IMR-90 (cell line): ENCODE measurements around the gene SOX12. TPM values are rescaled to one million over a fixed set of nuclear protein-coding genes. Genes with fewer than 3 reads are reported as not detected.

Experiments
- ATAC-seq: fragments of 200-7000 bp; cut with Tn5 transposase; 2 replicates; pipeline ENCODE4 v1.9.1; 2020; ENCODE audit warnings: low read depth, mild to moderate bottlenecking, moderate library complexity
- BruUV-seq: library from RNA; stranded (reverse); fragments of 400-500 nt; replicated peaks from 2 replicates; lab custom pipeline; 2021; lab: Mats Ljungman, UMichigan
- CTCF ChIA-PET: fragments of 300-600 bp; formaldehyde crosslinking; extraction: SDS; loops from one replicate; lab custom pipeline; 2021; ENCODE audit warnings: antibody characterized with exemption; lab: Yijun Ruan, JAX
- POLR2A ChIA-PET: fragments of 300-600 bp; sonication (Branson Sonifier 250); formaldehyde crosslinking; loops from one replicate; lab custom pipeline; 2022; ENCODE audit warnings: antibody characterized with exemption; ENCODE audit not compliant: unreplicated experiment; lab: Charles Lee
- DNase-seq: peaks from one replicate; pipeline ENCODE4 v3.0.0; 2013
- H2AFZ ChIP-seq: replicated peaks from 2 replicates; pipeline ENCODE3; 2013; ENCODE audit warnings: low read length, mild to moderate bottlenecking; ENCODE audit not compliant: poor library complexity
- H2AK5ac ChIP-seq: 2 replicates; pipeline ENCODE4 v1.6.1; 2013; ENCODE audit warnings: low read depth, low read length, inconsistent platforms
- H2AK9ac ChIP-seq: replicated peaks from 2 replicates; pipeline ENCODE3; 2013; ENCODE audit warnings: mild to moderate bottlenecking, low read depth, low read length, moderate library complexity; ENCODE audit not compliant: poor library complexity
- H2BK120ac ChIP-seq: 2 replicates; pipeline ENCODE4 v1.6.1; 2013; ENCODE audit warnings: low read depth, low read length, inconsistent platforms
- H2BK15ac ChIP-seq: 3 replicates; pipeline ENCODE4 v1.6.1; 2013; ENCODE audit warnings: low read depth, low read length, inconsistent platforms
- H2BK20ac ChIP-seq: 2 replicates; pipeline ENCODE4 v1.6.1; 2013; ENCODE audit warnings: low read depth, mild to moderate bottlenecking, inconsistent platforms, low read length, moderate library complexity
- H2BK5ac ChIP-seq: 2 replicates; pipeline ENCODE4 v1.6.1; 2013; ENCODE audit warnings: mild to moderate bottlenecking, low read depth, low read length, inconsistent platforms; ENCODE audit not compliant: poor library complexity, severe bottlenecking
- H3K14ac ChIP-seq: replicated peaks from 2 replicates; pipeline ENCODE4 v1.6.1; 2013; ENCODE audit warnings: low read depth, low read length, inconsistent platforms
- H3K18ac ChIP-seq: 2 replicates; pipeline ENCODE4 v1.6.1; 2013; ENCODE audit warnings: low read depth, low read length, control low read depth
- H3K23ac ChIP-seq: 2 replicates; pipeline ENCODE4 v1.6.1; 2013; ENCODE audit warnings: low read depth, low read length, inconsistent platforms
- H3K27ac ChIP-seq: 2 replicates; pipeline ENCODE4 v1.5.1; 2013; ENCODE audit warnings: mild to moderate bottlenecking, control low read depth, low read length; ENCODE audit not compliant: insufficient read depth
- H3K27me3 ChIP-seq: 2 replicates; pipeline ENCODE4 v1.6.1; 2013; ENCODE audit warnings: low read length; ENCODE audit not compliant: control insufficient read depth, insufficient read depth
- H3K36me3 ChIP-seq: 2 replicates; pipeline ENCODE4 v1.6.1; 2013; ENCODE audit warnings: low read length, mixed read lengths; ENCODE audit not compliant: control insufficient read depth, insufficient read depth
- H3K4ac ChIP-seq: 2 replicates; pipeline ENCODE4 v1.6.1; 2013; ENCODE audit warnings: low read depth, low read length, inconsistent platforms
- H3K4me1 ChIP-seq: 2 replicates; pipeline ENCODE4 v1.6.1; 2013; ENCODE audit warnings: low read length, mixed read lengths; ENCODE audit not compliant: control insufficient read depth, insufficient read depth
- H3K4me2 ChIP-seq: 2 replicates; pipeline ENCODE4 v1.6.1; 2013; ENCODE audit warnings: low read depth, mild to moderate bottlenecking, control low read depth, low read length, moderate library complexity
- H3K4me3 ChIP-seq: 2 replicates; pipeline ENCODE4 v1.5.1; 2013; ENCODE audit warnings: low read depth, mild to moderate bottlenecking, control low read depth, low read length, moderate library complexity; ENCODE audit not compliant: insufficient read depth
- H3K56ac ChIP-seq: 2 replicates; pipeline ENCODE4 v1.6.1; 2013; ENCODE audit warnings: low read length, inconsistent platforms; ENCODE audit not compliant: insufficient read depth; ENCODE audit errors: extremely low read depth
- H3K79me1 ChIP-seq, 2 experiments: 2 replicates each; pipeline ENCODE4 v1.6.1; 2013; ENCODE audit warnings: low read length in 2 of 2, inconsistent platforms in 1 of 2, low read depth in 1 of 2
- H3K9ac ChIP-seq: 2 replicates; pipeline ENCODE4 v1.6.1; 2013; ENCODE audit warnings: low read depth, low read length, control low read depth
- H3K9me1 ChIP-seq: 2 replicates; pipeline ENCODE4 v1.6.1; 2013; ENCODE audit warnings: low read length, inconsistent platforms; ENCODE audit not compliant: insufficient read depth
- H3K9me3 ChIP-seq: 2 replicates; pipeline ENCODE4 v1.6.1; 2013; ENCODE audit warnings: low read length; ENCODE audit not compliant: control insufficient read depth, insufficient read depth
- H4K20me1 ChIP-seq: 2 replicates; pipeline ENCODE4 v1.6.1; 2013; ENCODE audit warnings: low read length, inconsistent platforms; ENCODE audit not compliant: insufficient read depth
- H4K5ac ChIP-seq: 2 replicates; pipeline ENCODE4 v1.6.1; 2013; ENCODE audit warnings: mild to moderate bottlenecking, low read depth, low read length, control low read depth
- H4K8ac ChIP-seq, 2 experiments: 2 replicates each; pipeline ENCODE4 v1.6.1; 2013; ENCODE audit warnings: low read depth in 2 of 2, low read length in 2 of 2, control low read depth in 1 of 2, inconsistent platforms in 1 of 2
- H4K91ac ChIP-seq: 2 replicates; pipeline ENCODE4 v1.6.1; 2013; ENCODE audit warnings: low read depth, low read length, inconsistent platforms; ENCODE audit not compliant: insufficient read depth
- BHLHE40 ChIP-seq: fragments of 150-350 bp; IDR thresholded peaks from 2 replicates; pipeline ENCODE4 v1.6.1; 2016; ENCODE audit warnings: mild to moderate bottlenecking, low read depth, low read length
- CEBPB ChIP-seq: IDR thresholded peaks from 2 replicates; pipeline ENCODE4 v1.6.1; 2012; ENCODE audit warnings: low read depth, low read length, improper control_type of control experiment
- FOS ChIP-seq: fragments of 150-350 bp; IDR thresholded peaks from 2 replicates; pipeline ENCODE4 v1.6.1; 2016; ENCODE audit warnings: low read depth, low read length
- MAFK ChIP-seq: IDR thresholded peaks from 2 replicates; pipeline ENCODE4 v1.6.1; 2012; ENCODE audit warnings: low read depth, low read length, improper control_type of control experiment
- POLR2A ChIP-seq: IDR thresholded peaks from 2 replicates; pipeline ENCODE4 v1.6.1; 2012; ENCODE audit warnings: mild to moderate bottlenecking, low read depth, low read length
- RCOR1 ChIP-seq: IDR thresholded peaks from 2 replicates; pipeline ENCODE4 v1.6.1; 2012; ENCODE audit warnings: mild to moderate bottlenecking, low read length, improper control_type of control experiment; ENCODE audit not compliant: insufficient replicate concordance
- whole genome bisulfite sequencing, 2 experiments: methylation state at CpG; one replicate each; pipeline versions ENCODE4 v1.1.5 to v1.1.7; 2013; ENCODE audit warnings: missing lambda C conversion rate in 2 of 2; ENCODE audit not compliant: insufficient read length in 1 of 2; ENCODE audit errors: extremely low coverage in 2 of 2; 5-methylcytosine and 5-hydroxymethylcytosine counted together
- dilution Hi-C: fragments of 300-500 bp; cut with HindIII; formaldehyde crosslinking; loops from one replicate; pipeline ENCODE4 v1.14.3; 2018; ENCODE audit warnings: low sequenced_read_pairs; ENCODE audit not compliant: unreplicated experiment
- in situ Hi-C: fragments of 300-500 bp; cut with MboI; formaldehyde crosslinking; loops from 3 replicates; pipeline ENCODE4 v1.14.3; 2019; ENCODE audit warnings: low sequenced_read_pairs, inconsistent platforms, mixed read lengths
- intact Hi-C: fragments of 100-400 bp; cut with micrococcal nuclease; formaldehyde crosslinking; loops from 2 replicates; pipeline ENCODE4 v1.10.0; 2022
- polyA plus RNA-seq, 3 experiments: library from polyadenylated mRNA; depleted of rRNA; stranded (reverse); fragments of >200 nt; gene quantifications; 2 replicates each; pipeline ENCODE4 v1.2.3, GENCODE V29; 2012; ENCODE audit warnings: low replicate concordance in 1 of 3
- total RNA-seq: library from RNA; depleted of rRNA; stranded (reverse); fragments of >200 nt; gene quantifications from 2 replicates; pipeline ENCODE4 v1.2.3, GENCODE V29; 2012
- TF ChIP-seq, protein P1 (sequence below): fragments of 150-350 bp; IDR thresholded peaks from 2 replicates; pipeline ENCODE4 v1.6.1; 2017; ENCODE audit warnings: mild to moderate bottlenecking, antibody characterized with exemption, low read length, low read depth
- TF ChIP-seq, protein P2 (sequence below): conservative IDR thresholded peaks from 2 replicates; pipeline ENCODE4 v1.5.1; 2012; ENCODE audit warnings: mild to moderate bottlenecking, low read depth, low read length, improper control_type of control experiment
- TF ChIP-seq, protein P3 (sequence below): fragments of 150-350 bp; IDR thresholded peaks from 2 replicates; pipeline ENCODE4 v1.6.1; 2016; ENCODE audit warnings: low read depth, mild to moderate bottlenecking, low read length, moderate library complexity, borderline replicate concordance

The SOX12 gene
- total and polyA plus RNA-seq, 2 of the 4 experiments (the other 2 are of a cell fraction), result 1.1 to 6.2 TPM

DNA sequence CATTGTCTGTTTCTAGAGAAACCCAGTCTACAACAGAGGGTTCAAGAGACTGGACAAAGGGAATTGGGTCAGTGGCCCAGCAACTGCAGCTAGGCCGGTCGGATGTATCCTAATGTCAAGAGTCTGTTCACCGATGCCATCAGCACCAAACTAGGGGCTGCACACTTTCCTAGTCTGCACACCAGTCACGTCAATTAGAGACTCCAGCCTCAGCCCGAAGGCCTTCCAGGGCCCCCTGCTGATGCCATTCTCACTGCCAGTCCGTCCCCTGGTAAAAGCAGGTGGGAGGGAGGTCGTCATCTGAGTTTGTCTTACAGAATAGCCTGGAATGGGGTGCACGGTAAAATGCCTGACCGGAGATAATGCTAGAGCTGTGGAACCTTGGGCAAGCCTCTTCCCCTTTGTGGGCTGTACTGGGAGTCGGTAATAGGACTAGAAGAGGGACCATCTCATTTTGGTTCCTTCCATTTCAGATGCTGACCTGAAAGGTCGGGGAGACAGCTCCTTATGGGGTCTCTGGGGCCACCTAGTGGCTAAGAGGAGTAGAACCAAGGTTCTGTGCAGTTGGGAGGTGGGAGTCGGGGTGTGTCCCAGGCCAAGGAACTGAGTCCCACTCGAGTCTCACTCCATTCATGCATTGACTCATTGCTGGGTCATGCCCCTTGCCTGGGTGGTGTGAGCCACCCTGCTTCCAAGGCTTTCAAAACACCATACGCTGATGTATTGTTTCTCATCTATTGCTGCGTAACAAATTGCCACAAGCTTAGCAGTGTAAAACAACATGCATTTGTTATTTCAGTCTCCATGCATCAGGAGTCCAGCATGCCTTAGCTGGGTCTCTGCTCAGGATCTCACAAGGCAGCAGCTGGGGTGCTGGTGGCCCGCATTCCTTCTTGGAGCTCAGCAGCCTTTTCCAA lies 5.1 kb downstream of the SOX12 start (continued):
- TF ChIP-seq, protein P1, sequence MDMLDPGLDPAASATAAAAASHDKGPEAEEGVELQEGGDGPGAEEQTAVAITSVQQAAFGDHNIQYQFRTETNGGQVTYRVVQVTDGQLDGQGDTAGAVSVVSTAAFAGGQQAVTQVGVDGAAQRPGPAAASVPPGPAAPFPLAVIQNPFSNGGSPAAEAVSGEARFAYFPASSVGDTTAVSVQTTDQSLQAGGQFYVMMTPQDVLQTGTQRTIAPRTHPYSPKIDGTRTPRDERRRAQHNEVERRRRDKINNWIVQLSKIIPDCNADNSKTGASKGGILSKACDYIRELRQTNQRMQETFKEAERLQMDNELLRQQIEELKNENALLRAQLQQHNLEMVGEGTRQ, result no peak
- peak; percentile 27; the same call in 1 of the 2 replicates for TF ChIP-seq POLR2A

DNA sequence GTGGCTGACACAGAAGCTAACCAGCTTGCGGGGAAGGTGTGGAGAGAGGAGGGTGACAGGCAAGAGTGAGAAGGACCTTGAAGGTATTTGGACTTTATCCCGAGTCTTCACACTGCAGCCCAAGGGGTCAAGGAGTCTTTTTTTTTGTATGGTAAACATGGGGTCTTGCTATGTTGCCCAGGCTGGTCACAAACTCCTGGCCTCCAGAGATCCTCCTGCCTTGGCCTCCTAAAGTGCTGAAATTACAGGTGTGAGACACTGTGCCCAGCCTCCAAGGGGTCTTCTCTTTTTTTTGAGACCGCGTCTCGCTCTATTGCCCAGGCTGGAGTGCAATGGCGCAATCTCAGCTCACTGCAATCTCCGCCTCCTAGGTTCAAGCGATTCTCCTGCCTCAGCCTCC lies 9.2 kb downstream of the SOX12 start:
- peaks cover 6% of the 10 kb centered on the region; the same call in 1 of the 2 replicates for H3K36me3 ChIP-seq
- ChIA-PET CTCF (no interaction called here), POLR2A (no interaction called here)
- H4K20me1 ChIP-seq, result peaks cover 22% of the 10 kb centered on the region
- no peak overlapping the region for H3K4me2 ChIP-seq
- no peak overlapping the region for H3K27ac ChIP-seq
- H3K4me1 ChIP-seq, result peaks cover 7% of the 10 kb centered on the region; the same call in 1 of the 2 replicates
- no peaks in the 10 kb centered on the region for H3K27me3 ChIP-seq
- no peak overlapping the region for H3K18ac ChIP-seq
- H2AK5ac ChIP-seq, result no peak overlapping the region
- no peak overlapping the region for H2BK120ac ChIP-seq
- H2AK9ac ChIP-seq, result no peak overlapping the region
- no peak overlapping the region for H2BK5ac ChIP-seq
- intact Hi-C loops (no loop called here), dilution Hi-C loops (no loop called here), in situ Hi-C loops (loop anchor here (10.0 kb wide), 1 partner anchor 120 kb away; no protein-coding TSS in a partner anchor)
- no TSS peak for BruUV-seq
- no peaks in the 10 kb centered on the region; the same call in 1 of the 2 replicates for H3K9me1 ChIP-seq
- no peak overlapping the region for H3K23ac ChIP-seq
- no peak overlapping the region for H2AFZ ChIP-seq
- H4K8ac ChIP-seq, result no peak overlapping the region
- H4K5ac ChIP-seq, result no peak overlapping the region
- H3K4ac ChIP-seq, result no peak overlapping the region
- no peak overlapping the region for H2BK15ac ChIP-seq
- no peak overlapping the region for H3K56ac ChIP-seq
- no peak overlapping the region for H3K4me3 ChIP-seq
- no peak overlapping the region for H3K9ac ChIP-seq
- no peaks in the 10 kb centered on the region for H3K9me3 ChIP-seq
- H2BK20ac ChIP-seq, result no peak overlapping the region
- ATAC-seq (no peak), DNase-seq (no peak)
- WGBS, 2 experiments, result 100% methylated on average over 1 of the region's 8 CpGs; no CpG with 5 or more reads in 1 of the 2 experiments
- H4K91ac ChIP-seq, result no peak overlapping the region
- TF ChIP-seq, protein P2, sequence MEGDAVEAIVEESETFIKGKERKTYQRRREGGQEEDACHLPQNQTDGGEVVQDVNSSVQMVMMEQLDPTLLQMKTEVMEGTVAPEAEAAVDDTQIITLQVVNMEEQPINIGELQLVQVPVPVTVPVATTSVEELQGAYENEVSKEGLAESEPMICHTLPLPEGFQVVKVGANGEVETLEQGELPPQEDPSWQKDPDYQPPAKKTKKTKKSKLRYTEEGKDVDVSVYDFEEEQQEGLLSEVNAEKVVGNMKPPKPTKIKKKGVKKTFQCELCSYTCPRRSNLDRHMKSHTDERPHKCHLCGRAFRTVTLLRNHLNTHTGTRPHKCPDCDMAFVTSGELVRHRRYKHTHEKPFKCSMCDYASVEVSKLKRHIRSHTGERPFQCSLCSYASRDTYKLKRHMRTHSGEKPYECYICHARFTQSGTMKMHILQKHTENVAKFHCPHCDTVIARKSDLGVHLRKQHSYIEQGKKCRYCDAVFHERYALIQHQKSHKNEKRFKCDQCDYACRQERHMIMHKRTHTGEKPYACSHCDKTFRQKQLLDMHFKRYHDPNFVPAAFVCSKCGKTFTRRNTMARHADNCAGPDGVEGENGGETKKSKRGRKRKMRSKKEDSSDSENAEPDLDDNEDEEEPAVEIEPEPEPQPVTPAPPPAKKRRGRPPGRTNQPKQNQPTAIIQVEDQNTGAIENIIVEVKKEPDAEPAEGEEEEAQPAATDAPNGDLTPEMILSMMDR, result no peak
- no peak for TF ChIP-seq BHLHE40
- no peak for TF ChIP-seq FOS
- TF ChIP-seq CEBPB, result no peak
- TF ChIP-seq POLR2A, result no peak
- TF ChIP-seq MAFK, result no peak
- TF ChIP-seq, protein P3, sequence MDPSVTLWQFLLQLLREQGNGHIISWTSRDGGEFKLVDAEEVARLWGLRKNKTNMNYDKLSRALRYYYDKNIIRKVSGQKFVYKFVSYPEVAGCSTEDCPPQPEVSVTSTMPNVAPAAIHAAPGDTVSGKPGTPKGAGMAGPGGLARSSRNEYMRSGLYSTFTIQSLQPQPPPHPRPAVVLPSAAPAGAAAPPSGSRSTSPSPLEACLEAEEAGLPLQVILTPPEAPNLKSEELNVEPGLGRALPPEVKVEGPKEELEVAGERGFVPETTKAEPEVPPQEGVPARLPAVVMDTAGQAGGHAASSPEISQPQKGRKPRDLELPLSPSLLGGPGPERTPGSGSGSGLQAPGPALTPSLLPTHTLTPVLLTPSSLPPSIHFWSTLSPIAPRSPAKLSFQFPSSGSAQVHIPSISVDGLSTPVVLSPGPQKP, result no peak
- TF ChIP-seq RCOR1, result no peak
- no peak overlapping the region for H3K14ac ChIP-seq
- H3K79me1 ChIP-seq, result peaks cover 8 to 15% of the 10 kb centered on the region in 2 experiments
